Epidermal melanocyte (primary cell): ENCODE data around the gene CNNM4.
"Not testable (repeated sequence)": the region's sequence is repeated elsewhere in the genome, so short reads cannot be mapped to it uniquely, and the experiment has no call there.

Experiments used
- DNase-seq: peaks from one replicate; pipeline ENCODE4 v3.0.0; 2011; ENCODE audit warnings: low spot score; ENCODE audit not compliant: insufficient read length

CNNM4 gene

DNA sequence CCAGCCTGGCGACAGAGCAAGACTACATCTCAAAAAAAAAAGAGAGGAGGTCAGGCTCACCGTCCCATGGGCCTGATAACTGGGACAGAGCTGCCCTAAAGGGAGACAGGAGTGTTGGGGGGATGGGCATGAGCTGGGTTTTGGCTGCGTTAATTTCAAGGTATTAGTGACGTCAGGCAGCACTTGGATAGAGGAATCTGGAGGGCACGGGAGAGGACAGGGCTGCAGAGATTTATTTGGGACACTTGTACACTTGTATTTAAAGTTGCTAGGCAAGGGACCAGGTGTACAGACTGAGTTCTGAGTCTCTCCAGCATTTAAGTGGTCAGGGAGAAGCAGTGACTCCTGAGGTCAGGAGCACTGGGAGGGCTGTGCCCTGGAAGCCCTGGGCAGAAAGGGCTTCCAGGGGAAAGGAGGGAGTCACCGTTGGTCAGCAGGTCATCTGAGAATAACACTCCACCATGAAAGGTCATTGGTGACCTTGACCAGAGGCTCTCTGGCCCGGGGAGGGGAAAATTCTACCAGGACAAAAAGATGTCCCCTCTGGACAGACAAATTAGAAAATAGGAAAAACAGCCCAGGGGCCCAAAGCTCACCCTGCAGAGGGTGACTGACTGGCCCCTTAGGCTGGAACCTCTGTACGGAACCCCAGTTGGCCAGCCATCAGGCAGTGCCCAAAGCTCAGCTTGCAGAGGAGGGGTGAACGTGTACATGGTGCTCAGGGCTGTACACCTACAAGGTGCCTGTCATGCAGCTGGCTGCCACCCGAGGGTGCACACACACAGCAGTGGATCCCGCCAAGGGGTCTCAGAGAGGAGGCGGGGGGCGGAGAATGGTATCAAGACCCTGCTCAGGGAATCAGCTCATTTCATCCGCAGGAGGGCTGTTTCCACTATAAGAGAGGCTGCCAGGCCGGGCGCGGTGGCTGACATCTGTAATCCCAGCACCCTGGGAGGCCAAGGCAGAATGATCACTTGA lies 32.4 kb downstream of the CNNM4 start:
- no peak for DNase-seq

DNA sequence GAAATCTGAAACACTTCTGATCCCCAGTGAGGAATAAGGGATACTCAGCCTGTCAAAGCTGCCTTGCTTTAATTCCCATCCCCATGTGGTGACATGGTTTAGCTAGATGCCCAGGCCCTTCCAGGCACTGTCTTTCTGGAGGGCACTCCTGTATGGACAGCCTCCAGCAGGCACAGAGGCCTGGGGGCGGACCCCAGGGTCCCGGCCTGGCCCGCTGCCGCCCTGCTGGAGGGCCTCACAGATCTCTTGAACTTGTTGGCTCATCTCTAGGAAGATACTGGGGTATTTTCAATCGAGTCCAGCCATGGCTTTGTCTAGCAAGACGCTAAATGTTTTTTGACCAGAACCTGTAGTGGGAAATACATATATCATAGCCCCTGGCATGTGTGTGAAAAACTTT lies 34.4 kb downstream of the CNNM4 start:
- DNase-seq, result no peak

DNA sequence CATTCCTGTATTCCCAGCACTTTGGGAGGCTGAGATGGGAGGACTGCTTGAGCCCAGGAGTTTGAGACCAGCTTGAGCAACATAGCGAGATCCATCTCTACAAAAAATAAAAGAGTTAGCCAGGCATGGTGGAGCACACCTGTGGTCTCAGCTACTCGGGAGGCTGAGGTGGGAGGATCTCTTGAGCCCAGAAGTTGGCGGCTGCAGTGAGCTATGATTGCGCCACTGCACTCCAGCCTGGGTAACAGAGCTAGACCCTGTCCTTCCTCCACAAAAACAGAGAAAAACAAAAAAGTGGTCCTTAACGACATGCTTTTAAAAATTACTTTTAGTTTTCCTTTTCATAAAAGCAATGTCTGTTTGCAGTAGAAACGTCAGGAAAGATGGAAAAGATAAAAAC lies 35.8 kb downstream of the CNNM4 start:
- DNase-seq, result not testable (repeated sequence)

DNA sequence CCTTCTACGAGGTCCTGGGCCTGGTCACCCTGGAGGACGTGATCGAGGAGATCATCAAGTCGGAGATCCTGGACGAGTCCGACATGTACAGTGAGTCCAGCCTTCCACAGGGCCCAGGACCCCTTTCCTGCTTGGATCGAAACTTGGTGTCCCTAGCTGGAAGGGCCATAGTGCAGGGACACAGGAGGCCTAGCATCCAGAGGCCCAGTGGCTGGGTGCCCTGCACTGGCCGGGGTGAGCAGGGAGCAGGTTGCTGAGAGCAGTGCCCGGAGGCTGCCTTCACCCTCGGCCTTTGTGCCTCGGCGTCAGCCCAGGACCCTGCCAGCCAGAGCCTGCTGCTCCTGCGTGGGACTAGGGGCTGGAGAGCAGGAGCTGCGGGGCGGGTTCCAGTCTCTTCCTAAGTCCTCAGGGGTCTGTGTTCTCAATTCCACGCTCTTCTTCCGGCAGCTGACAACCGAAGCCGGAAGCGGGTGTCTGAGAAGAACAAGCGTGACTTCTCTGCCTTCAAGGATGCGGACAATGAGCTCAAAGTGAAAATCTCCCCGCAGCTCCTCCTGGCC lies 36.4 kb downstream of the CNNM4 start:
- DNase-seq, result no peak

DNA sequence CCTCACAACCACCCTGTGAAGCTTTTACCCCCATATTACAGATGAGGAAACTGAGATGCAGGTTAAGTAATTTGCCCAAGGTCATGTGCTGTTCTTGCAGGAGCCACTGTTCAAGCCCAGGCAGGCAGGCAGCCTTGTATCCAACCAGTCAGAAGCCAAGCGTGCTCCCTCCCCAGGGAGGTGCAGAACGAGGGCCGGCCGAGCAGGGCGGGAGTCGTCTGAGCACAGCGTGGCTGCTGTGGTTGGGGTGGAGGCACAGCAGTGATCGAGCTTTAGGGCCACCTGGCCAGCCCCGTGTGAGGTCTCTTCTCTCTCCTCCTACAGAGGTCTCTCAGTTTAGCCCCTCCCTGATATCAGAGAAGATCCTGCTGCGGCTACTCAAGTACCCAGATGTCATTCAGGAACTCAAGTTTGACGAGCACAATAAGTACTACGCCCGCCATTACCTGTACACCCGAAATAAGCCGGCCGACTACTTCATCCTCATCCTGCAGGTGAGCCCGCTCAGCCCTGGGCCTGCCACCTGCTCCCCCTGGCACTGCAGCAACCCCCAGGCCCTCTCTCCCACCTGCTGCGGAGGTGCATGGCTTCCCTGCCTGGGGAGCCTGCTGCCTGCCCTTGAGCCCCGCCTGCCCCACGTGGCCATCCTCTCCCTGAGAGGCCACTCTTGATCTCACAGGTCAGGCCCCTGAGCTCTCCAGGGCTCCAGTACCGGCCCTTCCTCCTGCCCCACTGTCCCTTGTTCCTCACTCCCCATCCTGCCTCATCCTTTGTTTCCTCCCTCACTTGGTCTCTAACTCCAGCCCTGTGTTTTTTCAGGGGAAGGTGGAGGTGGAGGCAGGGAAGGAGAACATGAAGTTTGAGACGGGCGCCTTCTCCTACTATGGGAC lies 38.3 kb downstream of the CNNM4 start:
- DNase-seq, result no peak

DNA sequence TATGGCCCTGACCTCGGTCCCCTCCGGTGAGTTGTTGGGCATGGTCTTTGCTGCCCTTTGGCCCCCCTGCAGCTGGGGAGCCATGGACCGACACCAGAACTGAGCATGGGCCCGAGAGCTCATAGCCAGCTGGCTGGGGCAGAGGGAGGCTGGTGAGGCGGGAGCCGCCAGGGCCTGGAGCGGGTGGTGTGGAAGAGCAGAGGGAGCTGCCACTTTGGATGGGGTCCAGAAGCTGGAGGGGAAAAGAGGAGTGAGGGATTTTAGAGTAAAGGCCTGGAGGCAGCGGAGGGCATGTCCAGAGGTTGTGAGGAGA lies 38.9 kb downstream of the CNNM4 start:
- no peak for DNase-seq

DNA sequence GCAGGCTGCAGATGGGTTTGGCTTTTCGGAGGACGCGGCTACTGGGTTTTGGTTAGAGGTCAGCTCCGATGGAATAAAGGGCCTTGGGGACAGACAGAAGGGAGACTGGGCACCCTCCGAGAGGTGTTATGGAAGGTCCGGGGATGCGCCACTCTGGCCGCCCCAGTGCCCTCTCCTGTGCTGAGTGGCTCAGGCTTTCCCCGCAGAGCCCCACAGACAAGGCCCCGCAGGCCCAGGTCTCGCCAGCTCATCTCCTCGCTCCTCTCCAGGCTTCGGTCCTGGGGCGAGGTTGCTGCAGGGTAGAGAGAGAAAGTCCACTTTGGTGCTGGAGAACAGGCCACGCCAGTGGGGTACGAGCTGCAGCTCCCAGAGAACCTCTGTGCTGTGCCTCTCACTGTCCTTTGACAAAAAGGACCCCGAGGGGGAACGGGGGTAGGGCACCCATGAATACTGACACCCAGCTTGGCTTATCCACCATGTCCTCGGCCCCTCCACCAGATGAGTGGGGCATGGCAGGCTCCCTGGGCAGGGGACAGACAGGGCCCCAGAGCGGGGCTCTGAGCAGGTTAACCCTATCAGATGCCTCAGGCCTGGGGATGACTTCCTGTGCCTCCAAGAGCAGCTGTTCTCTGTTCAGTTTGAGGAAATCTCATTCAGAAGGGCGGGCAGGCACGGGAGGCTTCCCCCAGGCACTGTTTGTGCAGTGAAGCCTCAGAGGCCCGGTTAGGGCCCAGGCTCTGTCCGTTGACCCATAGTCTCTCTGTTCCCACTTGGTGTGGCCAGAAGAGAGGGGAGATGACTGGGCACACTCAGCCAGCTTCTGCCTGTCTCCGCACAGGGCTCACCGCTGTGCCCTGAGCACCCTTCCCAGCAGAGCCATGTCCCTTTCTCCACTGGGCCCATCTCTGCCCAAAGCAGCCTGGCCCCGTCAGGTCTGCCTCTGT lies 39.6 kb downstream of the CNNM4 start:
- DNase-seq, result no peak

DNA sequence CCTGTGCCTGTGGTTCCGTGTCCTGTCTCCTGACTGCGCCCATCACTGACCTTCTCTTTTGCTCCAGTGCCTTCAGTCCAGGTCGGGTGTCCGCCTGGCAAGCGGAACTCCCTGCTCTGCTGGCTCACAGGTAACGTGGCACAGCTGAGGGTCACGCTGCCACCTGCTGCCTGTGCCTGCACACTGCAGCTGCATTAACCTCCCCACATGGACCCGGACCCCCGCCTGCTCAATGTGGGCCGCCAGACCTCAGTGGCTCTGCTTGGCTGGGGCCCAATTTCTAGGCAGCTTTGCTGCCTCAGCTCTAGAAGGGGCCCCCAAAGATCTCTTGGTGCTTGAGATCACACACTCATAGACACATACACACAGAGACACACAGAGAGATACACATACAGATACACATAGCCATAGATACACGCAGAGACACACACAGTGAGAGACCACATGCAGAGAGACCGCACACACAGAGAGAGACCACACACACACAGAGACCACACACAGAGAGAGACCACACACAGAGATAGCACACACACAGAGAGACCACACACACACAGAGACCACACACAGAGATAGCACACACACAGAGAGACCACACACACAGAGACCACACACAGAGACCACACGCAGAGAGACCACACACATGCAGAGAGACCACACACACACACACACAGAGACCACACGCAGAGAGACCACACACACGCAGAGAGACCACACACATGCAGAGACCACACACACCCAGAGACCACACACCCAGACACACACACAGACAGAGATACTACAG lies 40.5 kb downstream of the CNNM4 start:
- peak; percentile 63 for DNase-seq

DNA sequence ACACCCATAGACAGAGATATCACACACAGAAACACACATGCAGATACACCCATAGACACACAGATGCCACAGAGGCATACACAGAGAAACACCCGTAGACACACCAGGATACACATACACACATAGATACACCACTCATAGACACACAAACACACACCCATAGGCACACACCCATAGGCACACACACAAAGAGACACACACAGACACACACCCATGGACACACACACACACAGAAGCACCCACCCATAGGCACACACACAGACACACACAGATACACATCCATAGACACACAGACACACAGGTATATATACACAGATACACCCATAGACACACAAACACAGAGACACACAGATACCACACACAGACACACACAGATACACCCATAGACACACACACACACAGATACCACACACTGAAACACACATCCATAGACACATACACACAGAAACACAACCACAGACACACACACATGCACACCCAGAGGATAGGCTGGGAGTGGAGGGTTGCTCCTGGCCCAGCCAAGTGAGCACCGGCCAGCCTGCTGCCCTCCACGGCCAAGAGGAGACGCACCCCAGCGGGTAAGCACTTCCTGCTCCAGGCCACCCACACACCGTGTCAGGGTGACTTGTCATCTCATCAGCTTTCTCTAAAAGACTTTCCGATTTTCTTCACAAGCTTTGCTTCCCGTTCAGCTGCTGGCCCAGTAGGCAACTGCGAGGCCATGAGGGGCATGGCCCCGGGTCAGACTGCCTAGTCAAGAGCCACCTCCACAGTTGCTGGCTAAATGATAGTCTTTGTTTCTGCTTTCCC lies 41.3 kb downstream of the CNNM4 start:
- no peak for DNase-seq

DNA sequence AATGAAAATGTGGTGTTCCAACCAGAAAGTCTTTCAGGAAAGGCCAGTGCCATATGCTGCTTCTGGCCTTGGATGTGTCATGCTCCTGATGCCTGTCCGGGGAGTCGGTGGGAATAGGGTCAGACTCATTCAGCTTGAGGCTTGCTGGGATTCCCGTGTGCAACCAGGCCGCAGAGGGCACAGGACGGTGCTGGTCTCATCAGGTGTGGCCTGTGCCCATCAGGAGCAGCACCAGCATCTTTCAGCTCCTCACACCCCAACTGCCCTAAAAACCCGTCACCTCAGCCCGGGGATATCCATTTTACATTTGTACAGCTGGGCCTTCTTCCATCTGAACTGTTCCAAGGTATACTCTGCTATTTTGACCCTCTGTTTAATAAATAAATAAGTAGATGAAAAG lies 42.0 kb downstream of the CNNM4 start:
- no peak for DNase-seq

DNA sequence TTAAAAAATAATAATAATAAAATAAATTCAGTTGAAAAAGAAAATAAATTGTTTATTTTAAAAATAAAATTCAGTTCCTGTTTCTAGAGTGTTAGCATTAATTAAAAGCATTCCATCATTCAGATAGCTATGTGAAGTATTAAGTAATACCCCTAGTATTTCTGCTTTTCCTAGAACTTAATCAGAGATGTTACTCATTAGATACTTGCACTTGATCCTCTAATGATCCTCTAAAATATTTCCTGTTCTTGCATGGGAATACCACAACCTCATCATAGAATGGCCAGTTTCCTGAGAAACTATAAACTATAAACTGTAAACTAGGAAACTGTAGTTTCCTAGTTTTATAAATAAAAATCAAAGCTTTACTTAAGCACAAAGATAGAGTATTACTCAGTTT lies 44.3 kb downstream of the CNNM4 start:
- no peak for DNase-seq

DNA sequence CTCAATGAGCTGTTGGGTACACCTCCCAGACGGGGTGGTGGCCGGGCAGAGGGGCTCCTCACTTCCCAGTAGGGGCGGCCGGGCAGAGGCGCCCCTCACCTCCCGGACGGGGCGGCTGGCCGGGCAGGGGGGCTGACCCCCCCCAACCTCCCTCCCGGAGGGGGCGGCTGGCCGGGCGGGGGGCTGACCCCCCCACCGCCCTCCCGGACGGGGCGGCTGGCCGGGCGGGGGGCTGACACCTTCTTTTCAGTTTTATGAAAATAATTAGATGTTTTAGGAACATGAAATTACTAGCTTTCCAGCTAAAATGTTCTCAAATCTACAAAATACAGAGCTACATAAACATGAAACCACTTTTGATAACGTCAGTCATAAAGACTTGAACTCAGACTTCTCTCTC lies 45.2 kb downstream of the CNNM4 start:
- DNase-seq, result not testable (repeated sequence)

DNA sequence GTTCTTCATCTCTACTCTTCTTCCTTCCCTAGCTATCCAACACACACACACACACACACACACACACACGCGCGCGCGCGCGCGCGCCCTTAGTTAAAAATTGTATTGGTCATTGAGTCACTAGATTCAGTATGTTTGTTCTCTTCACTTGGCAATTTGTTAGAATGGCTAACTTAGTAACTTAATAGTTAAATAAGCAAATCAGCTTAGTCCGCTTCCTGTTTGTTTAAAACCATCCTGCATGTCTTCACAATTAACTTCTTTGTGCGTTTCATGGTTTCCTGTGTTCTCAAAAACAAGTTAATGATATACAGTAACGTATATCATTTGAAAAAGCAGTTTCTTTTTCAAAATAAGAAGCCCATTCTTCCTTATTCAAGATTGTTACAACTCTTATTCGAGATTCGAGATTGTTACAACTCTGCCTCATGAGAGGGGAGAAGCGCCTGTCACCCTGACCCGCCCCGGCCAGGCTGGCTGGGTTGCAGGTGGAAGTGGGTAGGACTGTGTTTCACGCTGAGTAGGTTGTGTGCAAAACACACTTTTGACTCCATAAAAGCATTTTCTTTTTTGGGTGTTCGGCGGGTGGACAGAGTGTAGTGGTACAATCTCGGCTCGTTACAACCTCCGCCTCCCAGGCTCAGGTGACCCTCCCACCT lies 45.9 kb downstream of the CNNM4 start:
- DNase-seq, result peak; percentile 53

DNA sequence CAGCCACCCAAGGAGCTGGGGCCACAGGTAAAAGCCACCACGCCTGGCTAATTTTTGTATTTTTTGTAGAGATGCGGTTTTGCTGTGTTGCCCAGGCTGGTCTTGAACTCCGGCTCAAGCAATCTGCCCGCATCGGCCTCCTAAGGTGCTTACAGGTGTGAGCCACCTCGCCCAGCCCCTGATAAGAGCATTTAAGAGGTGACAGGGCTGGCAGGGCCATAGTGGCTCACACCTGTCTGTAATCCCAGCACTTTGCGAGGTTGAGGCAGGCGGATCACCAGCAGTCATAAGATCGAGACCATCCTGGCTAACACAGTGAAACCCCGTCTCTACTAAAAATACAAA lies 46.4 kb downstream of the CNNM4 start:
- DNase-seq, result no peak

DNA sequence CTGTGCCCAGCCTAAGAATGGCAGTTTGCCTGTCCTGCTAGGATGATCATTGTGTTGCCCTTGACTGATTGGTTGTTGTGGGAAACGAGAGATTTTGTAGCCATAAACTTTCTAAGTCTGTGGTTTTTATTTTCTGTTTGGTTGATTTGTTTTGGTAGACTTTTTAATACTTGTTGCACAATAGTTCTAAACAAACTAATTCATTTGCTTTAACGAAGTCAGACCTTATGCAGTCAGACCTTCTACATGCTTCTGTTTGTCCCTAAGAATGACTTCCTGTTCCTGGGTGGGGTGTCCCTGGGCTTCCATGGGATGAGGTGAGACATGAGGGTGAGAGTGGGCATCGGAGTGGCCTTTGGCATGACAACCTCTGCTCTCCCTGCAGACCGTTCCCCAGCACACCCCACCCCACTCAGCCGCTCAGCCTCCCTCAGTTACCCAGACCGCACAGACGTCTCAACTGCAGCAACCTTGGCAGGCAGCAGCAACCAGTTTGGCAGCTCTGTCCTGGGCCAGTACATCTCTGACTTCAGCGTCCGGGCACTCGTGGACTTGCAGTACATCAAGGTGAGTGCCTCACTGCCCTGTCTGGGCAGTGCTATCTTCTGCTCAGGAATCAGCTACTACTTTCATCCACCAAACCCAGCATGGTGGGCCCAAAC lies 47.6 kb downstream of the CNNM4 start:
- no peak for DNase-seq

DNA sequence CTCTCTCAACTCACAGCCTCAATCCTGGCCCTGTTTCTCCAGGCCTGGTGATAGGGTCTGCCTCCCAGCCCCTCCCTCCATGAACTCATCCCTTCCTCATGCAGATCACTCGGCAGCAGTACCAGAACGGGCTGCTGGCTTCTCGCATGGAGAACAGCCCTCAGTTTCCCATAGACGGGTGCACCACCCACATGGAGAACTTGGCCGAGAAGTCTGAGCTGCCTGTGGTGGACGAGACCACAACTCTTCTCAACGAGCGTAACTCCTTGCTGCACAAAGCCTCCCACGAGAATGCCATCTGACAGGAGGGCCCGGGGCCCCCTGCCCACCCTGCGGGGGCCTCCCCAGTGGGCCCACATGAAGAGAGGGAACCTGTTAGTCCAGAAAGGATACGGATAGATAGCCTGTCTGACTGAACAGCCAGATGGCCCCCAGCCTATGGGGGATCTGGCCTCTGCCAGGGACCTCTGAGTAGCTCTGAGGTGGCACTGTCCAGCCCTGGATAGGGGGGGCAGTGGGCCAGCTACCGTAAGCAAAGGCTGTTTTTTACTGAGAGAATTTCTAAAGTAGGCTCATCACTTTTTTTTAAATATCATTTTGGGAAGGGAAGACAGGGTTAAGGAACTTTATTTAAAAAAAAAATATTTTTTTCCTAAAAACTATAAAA lies 48.6 kb downstream of the CNNM4 start:
- DNase-seq, result no peak

DNA sequence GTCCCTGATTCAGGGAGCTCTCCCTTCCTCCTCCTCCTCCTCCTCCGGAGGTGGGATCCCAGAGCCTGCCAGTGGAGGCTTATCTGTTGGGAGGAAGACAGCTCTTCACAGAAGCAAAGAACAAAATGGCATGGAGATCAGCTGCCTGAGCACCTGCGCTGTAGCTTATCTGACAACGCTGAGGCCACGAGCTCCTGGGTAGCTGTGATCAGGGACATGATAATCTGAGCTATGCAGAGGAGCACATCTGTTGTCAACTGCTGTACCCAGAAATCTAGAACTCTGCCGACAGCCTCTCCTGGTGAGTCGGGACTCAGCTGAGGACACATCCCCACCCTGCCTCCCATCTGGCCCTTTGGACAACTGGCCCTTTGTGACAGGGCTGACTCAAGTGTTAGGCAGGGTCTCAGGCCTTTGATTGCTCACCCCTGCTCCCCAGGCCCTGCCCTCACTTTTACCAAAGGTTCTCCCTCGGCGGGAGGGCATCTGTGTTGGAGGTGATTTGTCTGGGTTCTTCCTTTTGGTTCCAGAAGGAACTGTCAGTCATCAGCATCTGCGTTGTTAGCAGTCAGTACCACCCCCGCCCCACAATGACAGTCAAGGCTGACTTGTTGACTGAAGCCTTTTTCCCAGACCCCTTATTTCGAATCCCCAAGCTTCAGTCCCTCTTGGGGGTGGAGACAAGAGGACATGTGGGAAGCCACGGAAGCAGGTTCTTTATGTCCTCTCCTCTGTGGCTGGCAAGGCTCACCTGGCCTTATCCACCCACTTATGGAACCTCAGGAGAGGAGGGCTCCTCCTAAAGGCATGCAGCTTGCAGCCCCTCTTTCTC lies 49.5 kb downstream of the CNNM4 start:
- DNase-seq, result no peak
